HCT116 (cell line): ENCODE measurements around the gene PIK3CB. TPM values are rescaled to one million over a fixed set of nuclear protein-coding genes. Genes with fewer than 3 reads are reported as not detected.

ENCODE experiments used
- ATAC-seq: fragments of 200-7000 bp; cut with Tn5 transposase; 2 replicates; pipeline ENCODE4 v1.9.1; 2020; ENCODE audit warnings: mild to moderate bottlenecking, moderate library complexity
- BruUV-seq: library from RNA; stranded (reverse); fragments of 400-500 nt; replicated peaks from 2 replicates; lab custom pipeline; 2021; lab: Mats Ljungman, UMichigan
- CTCF ChIA-PET: fragments of 300-600 bp; sonication (Branson Sonifier 250); formaldehyde crosslinking; loops from one replicate; lab custom pipeline; 2021; ENCODE audit warnings: antibody characterized with exemption; lab: Charles Lee
- POLR2A ChIA-PET: fragments of 300-600, 350-600 bp; sonication (Branson Sonifier 250); formaldehyde crosslinking; loops from one replicate; lab custom pipeline; 2021; ENCODE audit warnings: antibody characterized with exemption; lab: Charles Lee
- RAD21 ChIA-PET, 2 experiments: fragments of 300-600 bp; sonication (Branson Sonifier 250); formaldehyde crosslinking; loops; one replicate each; lab custom pipeline; 2023; ENCODE audit warnings: low total read pairs in 2 of 2; ENCODE audit not compliant: uncharacterized antibody in 2 of 2, unreplicated experiment in 2 of 2, low non-redundant PET in 1 of 2; lab: Charles Lee
- DNase-seq: peaks from one replicate; pipeline ENCODE4 v3.0.0-alpha.2; 2010; ENCODE audit warnings: low read depth, low spot score
- H2AFZ ChIP-seq: fragments of 200-600 bp; shearing (Covaris generic), sonication (generic); 2 replicates; pipeline ENCODE4 v1.6.1; 2017; ENCODE audit warnings: low read depth, mixed run types, mixed read lengths, antibody characterized with exemption, low read length; ENCODE audit not compliant: poor library complexity, severe bottlenecking
- H3K27ac ChIP-seq: 2 replicates; pipeline ENCODE4 v1.5.1; 2012; ENCODE audit warnings: low read depth, low read length
- H3K27me3 ChIP-seq: fragments of 200-600 bp; sonication (generic); 2 replicates; pipeline ENCODE4 v1.6.1; 2016; ENCODE audit warnings: mixed run types, low read length, mixed read lengths; ENCODE audit not compliant: insufficient read depth
- H3K36me3 ChIP-seq, 2 experiments: fragments of 200-500 bp in 1 of 2; fragments of 200-600 bp in 1 of 2; sonication (Bioruptor generic) in 1 of 2; sonication (generic) in 1 of 2; 2 replicates each; pipeline versions ENCODE4 v1.5.1 to v1.6.1; 2014 to 2016; ENCODE audit warnings: low read length in 2 of 2, inconsistent platforms in 1 of 2, mixed read lengths in 1 of 2, mixed run types in 1 of 2; ENCODE audit not compliant: insufficient read depth in 2 of 2, control insufficient read depth in 1 of 2
- H3K4me1 ChIP-seq, 2 experiments: fragments of 200-600 bp in 1 of 2; sonication (generic) in 1 of 2; 2 replicates each; pipeline versions ENCODE4 v1.5.1 to v1.6.1; 2012 to 2017; ENCODE audit warnings: low read length in 2 of 2, inconsistent platforms in 1 of 2, mild to moderate bottlenecking in 1 of 2, mixed read lengths in 1 of 2, mixed run types in 1 of 2, moderate library complexity in 1 of 2; ENCODE audit not compliant: insufficient read depth in 2 of 2, control insufficient read depth in 1 of 2
- H3K4me2 ChIP-seq: fragments of 200-600 bp; sonication (generic); 2 replicates; pipeline ENCODE4 v1.6.1; 2017; ENCODE audit warnings: mixed run types, low read length, mixed read lengths
- H3K4me3 ChIP-seq, 2 experiments: fragments of 200-600 bp in 1 of 2; sonication (generic) in 1 of 2; replicated peaks in 1 of 2; 2 replicates each; pipeline ENCODE4 v1.5.1; 2011 to 2016; ENCODE audit warnings: low read length in 2 of 2, control low read depth in 1 of 2, low read depth in 1 of 2, mild to moderate bottlenecking in 1 of 2, mixed read lengths in 1 of 2, mixed run types in 1 of 2
- H3K79me2 ChIP-seq: fragments of 200-600 bp; sonication (generic); 2 replicates; pipeline ENCODE4 v1.6.1; 2017; ENCODE audit warnings: mild to moderate bottlenecking, mixed run types, low read length, moderate library complexity, mixed read lengths; ENCODE audit not compliant: insufficient read depth
- H3K9ac ChIP-seq: fragments of 200-600 bp; sonication (generic); 2 replicates; pipeline ENCODE4 v1.6.1; 2016; ENCODE audit warnings: low read length, mixed read lengths
- H3K9me2 ChIP-seq: fragments of 200-600 bp; sonication (generic), shearing (Covaris generic); 2 replicates; pipeline ENCODE4 v1.6.1; 2017; ENCODE audit warnings: mixed run types, mild to moderate bottlenecking, moderate library complexity; ENCODE audit not compliant: insufficient read depth
- H3K9me3 ChIP-seq, 2 experiments: fragments of 200-500 bp in 1 of 2; fragments of 200-600 bp in 1 of 2; sonication (Bioruptor generic) in 1 of 2; sonication (generic) in 1 of 2; 2 replicates each; pipeline ENCODE4 v1.6.1; 2014 to 2017; ENCODE audit warnings: low read length in 2 of 2, mixed read lengths in 2 of 2, inconsistent platforms in 1 of 2, low read depth in 1 of 2, mild to moderate bottlenecking in 1 of 2, mixed run types in 1 of 2, moderate library complexity in 1 of 2; ENCODE audit not compliant: control insufficient read depth in 1 of 2, insufficient read depth in 1 of 2
- H4K20me1 ChIP-seq: fragments of 200-600 bp; sonication (generic), shearing (Covaris generic); 2 replicates; pipeline ENCODE4 v1.6.1; 2017; ENCODE audit warnings: mixed run types, mild to moderate bottlenecking, moderate library complexity; ENCODE audit not compliant: insufficient read depth
- CBX3 ChIP-seq: IDR thresholded peaks from 2 replicates; pipeline ENCODE4 v1.6.1; 2012; ENCODE audit warnings: low read depth
- CTCF ChIP-seq, 3 experiments: fragments of 200-600 bp in 1 of 3; sonication (generic) in 1 of 3; IDR thresholded peaks in 2 of 3; conservative IDR thresholded peaks in 1 of 3; 2 replicates each; pipeline ENCODE4 v1.5.1; 2012 to 2017; ENCODE audit warnings: low read depth in 2 of 3, low read length in 2 of 3, antibody characterized with exemption in 1 of 3, borderline replicate concordance in 1 of 3, control low read depth in 1 of 3, mild to moderate bottlenecking in 1 of 3, mixed read lengths in 1 of 3, mixed run types in 1 of 3, moderate library complexity in 1 of 3; ENCODE audit not compliant: insufficient read depth in 1 of 3
- FOSL1 ChIP-seq: IDR thresholded peaks from 2 replicates; pipeline ENCODE4 v1.6.1; 2012; ENCODE audit warnings: low read depth
- JUND ChIP-seq: IDR thresholded peaks from 2 replicates; pipeline ENCODE4 v1.6.1; 2012
- MAX ChIP-seq: IDR thresholded peaks from 2 replicates; pipeline ENCODE4 v1.6.1; 2012
- RAD21 ChIP-seq: IDR thresholded peaks from 2 replicates; pipeline ENCODE4 v1.6.1; 2012; ENCODE audit warnings: low read depth, mild to moderate bottlenecking
- REST ChIP-seq: IDR thresholded peaks from 2 replicates; pipeline ENCODE4 v1.6.1; 2012; ENCODE audit warnings: low read depth
- SP1 ChIP-seq: IDR thresholded peaks from 2 replicates; pipeline ENCODE4 v1.6.1; 2012; ENCODE audit warnings: low read depth
- SRF ChIP-seq: IDR thresholded peaks from 2 replicates; pipeline ENCODE4 v1.6.1; 2012; ENCODE audit warnings: low read depth
- ZFX ChIP-seq: fragments of 450-650 bp; IDR thresholded peaks from 2 replicates; pipeline ENCODE4 v1.6.1; 2017
- ZNF274 ChIP-seq: fragments of 200-500 bp; sonication (Bioruptor generic); IDR thresholded peaks from 2 replicates; pipeline ENCODE4 v1.6.1; 2014; ENCODE audit warnings: mild to moderate bottlenecking, low read depth, low read length, inconsistent platforms
- intact Hi-C: fragments of 100-400 bp; cut with micrococcal nuclease; formaldehyde crosslinking; loops from 2 replicates; pipeline ENCODE4 v1.10.0; 2022
- total RNA-seq: library from RNA; stranded (reverse); gene quantifications from one replicate; pipeline ENCODE4 v1.2.1, GENCODE V29; 2021; ENCODE audit not compliant: unreplicated experiment

Gene PIK3CB
- total RNA-seq, 1 experiment from 2014 or later = 44.3 TPM

GRCh38 chr3:138799822-138800221 lies 34.9 kb downstream of the PIK3CB start:
- no TSS peak for BruUV-seq
- intact Hi-C loops = no loop called here
- no peaks in the 10 kb centered on the region for H3K9me2 ChIP-seq
- 0 out of 4 replicates have a peak, but pooled peaks cover 0 to 4% of the 10 kb centered on the region in 2 experiments for H3K36me3 ChIP-seq
- RAD21 ChIA-PET = no interaction called here
- H3K27ac ChIP-seq = no peak overlapping the region
- H3K27me3 ChIP-seq = no peaks in the 10 kb centered on the region
- TF ChIP-seq SRF (no peak), SP1 (no peak), REST (no peak), ZNF274 (no peak), MAX (no peak), FOSL1 (no peak), ZFX (no peak), CTCF (IDR thresholded peaks at IDR 0.05 in 2 of 3, conservative IDR thresholded peaks at IDR 0.05 in 1 of 3; ENCODE audit: borderline replicate concordance in 1 of 3, insufficient read depth in 1 of 3, low read depth in 2 of 3, low read length in 2 of 3) (no peak), CBX3 (no peak), RAD21 (no peak), JUND (no peak)
- POLR2A ChIA-PET = no interaction called here
- no peak overlapping the region for H2AFZ ChIP-seq
- H3K4me1 ChIP-seq = peaks cover 3 to 17% of the 10 kb centered on the region in 2 experiments
- H3K4me2 ChIP-seq = no peak overlapping the region
- DNase-seq (no peak), ATAC-seq (no peak)
- H3K4me3 ChIP-seq = no peak overlapping the region
- no peaks in the 10 kb centered on the region for H3K9me3 ChIP-seq
- H3K79me2 ChIP-seq = peaks cover 88% of the 10 kb centered on the region
- CTCF ChIA-PET = no interaction called here
- no peaks in the 10 kb centered on the region for H4K20me1 ChIP-seq
- no peak overlapping the region for H3K9ac ChIP-seq
